GM18907 (cell line): Measurements from ENCODE around the gene KCNAB3.

Source experiments
- ATAC-seq: cut with Tn5 transposase; IDR thresholded peaks from one replicate; pipeline ENCODE4 v1.9.1; 2021; ENCODE audit warnings: mild to moderate bottlenecking, moderate library complexity; ENCODE audit not compliant: unreplicated experiment

Gene KCNAB3

GRCh38 chr17:7943291-7943690 is 13.6 kb upstream of the KCNAB3 start:
- no peak for ATAC-seq

DNA sequence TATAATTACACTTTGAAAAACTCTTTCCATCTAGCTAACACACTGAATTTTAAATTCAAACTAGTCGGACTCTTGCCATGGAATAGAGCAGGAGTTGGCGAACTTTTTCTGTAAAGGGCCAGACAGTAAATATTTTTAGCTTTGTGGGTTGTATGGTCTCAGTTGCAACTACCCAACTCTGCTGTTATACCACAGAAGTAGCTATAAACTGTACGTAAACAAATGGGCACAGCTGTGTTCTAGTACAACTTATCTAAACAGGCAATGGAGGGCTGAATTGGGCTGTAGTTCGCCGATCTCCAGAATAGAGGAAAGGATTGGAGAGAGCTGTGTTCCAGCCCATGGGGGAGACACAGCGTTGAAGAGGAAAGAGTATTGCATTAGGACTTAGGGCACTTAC is 11.1 kb upstream of the KCNAB3 start:
- no peak for ATAC-seq

- ATAC-seq = no peak
These were observed 10.4 kb upstream of the KCNAB3 start for GRCh38 chr17:7940034-7940433.

- ATAC-seq = no peak
These were observed 6.2 kb upstream of the KCNAB3 start for GRCh38 chr17:7935859-7936258.

GRCh38 chr17:7932949-7933348 is 3.3 kb upstream of the KCNAB3 start:
- no peak for ATAC-seq

DNA sequence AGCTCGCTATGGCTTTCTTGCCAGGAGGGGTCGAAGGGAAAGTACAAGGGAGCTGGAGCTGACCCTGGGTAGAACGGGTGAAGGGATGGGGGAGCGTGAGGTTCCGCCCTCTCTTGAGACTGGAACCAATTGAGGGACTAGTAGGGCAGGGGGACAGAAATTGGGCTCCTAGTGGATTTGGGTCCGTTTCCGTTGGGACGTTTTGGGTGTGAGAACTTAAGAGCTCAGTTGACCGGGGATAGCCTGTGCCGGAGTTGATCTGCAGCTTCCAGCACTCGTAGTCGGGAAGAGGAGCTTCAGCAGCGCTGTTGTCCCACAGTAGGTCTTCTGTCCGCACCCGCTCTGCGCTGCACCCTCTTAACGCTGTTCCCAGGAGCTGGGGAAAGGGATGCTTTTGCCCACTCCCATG is 2.8 kb upstream of the KCNAB3 start:
- ATAC-seq = peak; percentile 20

DNA sequence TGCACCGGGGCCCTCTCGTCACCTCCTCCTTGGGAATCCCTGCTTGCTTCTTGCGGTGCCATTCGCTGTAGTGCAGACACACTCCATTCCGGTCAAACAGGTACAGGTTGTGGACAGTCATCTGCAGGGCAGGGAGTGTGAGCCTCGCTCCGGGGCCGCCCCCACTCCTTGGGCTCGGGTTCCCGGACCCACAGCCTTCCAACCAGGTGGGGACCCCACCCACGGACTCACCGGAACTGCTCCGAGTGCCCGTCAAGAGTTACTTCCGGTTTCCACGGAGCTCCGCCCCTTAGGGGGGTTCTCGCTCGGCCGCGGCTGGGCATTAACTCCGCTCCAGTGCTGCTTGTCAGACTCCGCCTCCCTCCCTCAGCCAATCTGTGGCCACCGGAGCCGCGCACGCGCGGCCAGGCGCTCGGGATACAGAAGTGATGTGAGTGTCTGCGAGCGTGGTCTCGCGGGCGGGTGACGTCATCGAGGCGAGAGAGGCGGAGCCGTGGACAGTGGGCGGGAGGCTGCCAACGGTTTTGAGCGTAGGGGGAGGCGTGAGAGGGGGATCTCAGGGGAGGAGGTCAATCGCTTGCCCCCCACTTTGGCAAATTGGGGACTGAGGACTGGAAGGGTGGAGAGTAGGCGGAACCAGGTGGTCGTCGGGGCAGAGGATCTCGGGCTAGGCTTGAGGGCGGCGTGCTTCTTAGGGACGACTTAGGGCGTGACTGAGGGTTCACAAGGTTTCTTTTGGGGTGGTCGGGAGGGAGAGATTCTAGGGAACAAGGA is 2.2 kb upstream of the KCNAB3 start, which contains the start of the genes CNTROB and TRAPPC1:
TSS of gene CNTROB (plus strand) at position 498 of the 774 bp plus-strand sequence. CDS start 874 bp downstream, outside the sequence.
TSS of gene TRAPPC1 (minus strand) at position 238 of the 774 bp plus-strand sequence. CDS start at position 121, 117 bp downstream.
- peak; percentile 90 for ATAC-seq

- ATAC-seq = no peak
These were observed 1.4 kb upstream of the KCNAB3 start for GRCh38 chr17:7930841-7931631.

DNA sequence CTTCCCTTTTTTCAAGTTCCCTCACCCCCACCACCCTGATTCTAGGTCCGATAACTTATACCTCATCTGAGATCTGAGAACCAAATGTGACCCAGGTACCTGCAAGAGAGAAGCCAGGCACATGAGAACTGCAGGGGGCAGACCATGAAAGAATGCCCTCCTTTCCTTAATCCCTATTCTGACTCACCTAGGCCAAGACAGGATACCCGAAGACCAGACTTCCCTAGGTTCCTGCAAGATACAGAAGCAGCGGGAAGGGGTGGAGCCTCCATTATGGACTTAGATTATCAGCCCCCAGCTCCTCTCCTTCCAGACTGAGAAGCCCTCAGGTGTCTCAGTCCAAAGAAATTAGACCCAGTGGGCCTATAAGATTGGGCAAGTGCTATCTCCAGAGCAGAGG is 2.1 kb downstream of the KCNAB3 start:
- ATAC-seq = no peak

DNA sequence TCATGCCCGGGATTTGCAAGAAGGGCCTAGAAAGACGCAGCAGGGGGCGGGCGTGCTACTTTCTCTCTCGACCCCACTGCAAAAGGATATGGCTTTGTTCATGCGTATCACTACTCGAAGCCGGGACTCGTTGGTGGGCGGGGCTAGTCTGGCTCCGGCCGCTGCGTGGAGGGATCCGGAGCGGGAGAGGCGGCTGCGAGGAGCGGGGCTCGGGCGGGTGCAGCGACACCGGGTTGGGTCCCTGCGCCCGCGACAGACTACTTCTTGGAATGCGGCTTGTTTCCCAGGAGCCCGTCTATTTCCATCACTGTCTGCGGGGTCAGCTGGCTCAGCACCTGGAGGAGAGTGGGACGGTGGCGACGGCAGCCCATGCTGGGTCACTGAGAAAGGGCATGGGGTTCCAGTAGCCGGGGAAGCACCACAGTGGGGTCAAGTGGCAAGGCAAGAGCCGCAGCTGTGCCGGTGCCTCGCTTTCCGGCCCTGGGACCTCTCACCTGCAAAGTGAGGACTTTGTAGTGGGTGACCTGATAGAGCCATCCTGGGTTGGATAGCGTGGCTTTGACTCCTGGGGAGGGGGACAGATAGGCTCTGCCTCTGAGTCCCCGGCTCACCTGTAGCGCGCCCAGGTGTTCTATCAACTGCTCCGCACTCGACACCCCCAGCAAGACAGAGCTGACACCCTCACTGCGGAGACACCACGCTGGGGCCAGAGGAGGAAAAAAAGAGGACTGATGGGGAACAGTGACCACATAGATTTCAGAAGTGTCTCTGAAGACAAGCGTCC is 6.6 kb downstream of the KCNAB3 start:
- no peak for ATAC-seq

- no peak for ATAC-seq
These were observed 7.3 kb downstream of the KCNAB3 start for GRCh38 chr17:7922269-7922844.

- no peak for ATAC-seq
These were observed 12.8 kb downstream of the KCNAB3 start for GRCh38 chr17:7916808-7917207.

GRCh38 chr17:7916385-7916682 is 13.3 kb downstream of the KCNAB3 start:
- no peak for ATAC-seq

- peak; percentile 71 for ATAC-seq
These were observed 13.9 kb downstream of the KCNAB3 start, which contains the start of gene RNF227 for GRCh38 chr17:7915611-7916384. RNF227 (minus strand) TSS chr17:7916289; CDS start chr17:7916195, 94 bp downstream.

DNA sequence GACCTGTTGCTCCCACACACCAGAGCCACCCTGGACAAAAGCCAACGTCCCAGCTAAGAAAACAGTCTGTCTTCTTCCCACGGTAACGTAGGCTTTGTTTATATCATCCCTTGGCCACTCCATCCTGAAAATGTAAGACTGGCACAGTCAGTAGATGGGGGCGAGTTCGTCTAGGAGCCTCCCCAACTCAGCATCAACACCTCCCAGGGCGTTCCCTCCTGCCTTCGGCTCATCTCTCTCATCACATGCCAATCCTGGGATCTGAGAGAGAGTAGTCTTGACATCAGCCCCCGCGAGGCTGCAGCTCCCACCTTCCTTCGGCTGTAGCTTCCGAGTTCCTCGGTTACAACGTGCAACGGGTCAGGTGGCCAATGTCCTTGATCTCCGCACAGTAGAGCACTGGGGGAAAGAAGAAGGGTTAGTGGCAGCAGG is 14.5 kb downstream of the KCNAB3 start:
- peak; percentile 22 for ATAC-seq

- ATAC-seq = no peak
These were observed 16.6 kb downstream of the KCNAB3 start for GRCh38 chr17:7912927-7913524.

DNA sequence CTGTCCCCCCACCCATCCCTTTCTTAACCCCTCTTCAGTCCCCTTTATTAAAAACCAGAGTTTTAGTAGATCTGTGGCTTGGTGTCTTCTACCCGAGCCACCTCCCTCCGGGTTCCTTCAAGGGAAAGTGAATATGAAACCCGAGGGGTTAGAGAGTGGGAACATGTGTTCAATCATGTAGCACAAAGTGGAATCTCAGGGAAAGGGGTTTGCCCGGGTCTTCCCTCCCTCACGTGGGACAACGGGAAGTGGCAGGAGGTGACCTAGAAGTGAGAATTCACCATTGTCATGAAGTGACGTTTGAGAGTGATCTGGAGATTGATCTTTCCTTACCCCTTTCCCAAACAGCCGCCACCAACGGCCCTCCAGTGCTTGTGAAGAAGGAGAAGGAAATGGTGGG is 18.5 kb downstream of the KCNAB3 start:
- ATAC-seq = no peak

DNA sequence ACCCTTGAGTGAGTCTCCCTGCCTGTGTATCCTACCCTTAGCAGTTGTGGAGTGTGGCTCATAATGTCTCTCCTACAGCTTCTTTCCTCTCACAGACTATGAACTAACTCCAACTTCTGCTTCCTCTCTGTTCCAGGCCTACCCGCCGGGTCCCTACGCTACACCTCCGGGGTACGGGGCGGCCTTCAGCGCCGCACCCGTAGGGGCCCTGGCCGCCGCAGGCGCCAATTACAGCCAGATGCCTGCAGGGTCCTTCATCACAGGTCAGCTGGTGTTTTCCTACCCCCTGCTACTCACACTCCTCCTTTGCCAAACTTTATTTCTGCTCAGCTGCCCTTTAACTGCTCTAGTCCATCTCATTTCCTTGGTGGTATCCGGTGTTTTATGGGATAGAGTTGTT is 18.9 kb downstream of the KCNAB3 start:
- ATAC-seq = no peak

DNA sequence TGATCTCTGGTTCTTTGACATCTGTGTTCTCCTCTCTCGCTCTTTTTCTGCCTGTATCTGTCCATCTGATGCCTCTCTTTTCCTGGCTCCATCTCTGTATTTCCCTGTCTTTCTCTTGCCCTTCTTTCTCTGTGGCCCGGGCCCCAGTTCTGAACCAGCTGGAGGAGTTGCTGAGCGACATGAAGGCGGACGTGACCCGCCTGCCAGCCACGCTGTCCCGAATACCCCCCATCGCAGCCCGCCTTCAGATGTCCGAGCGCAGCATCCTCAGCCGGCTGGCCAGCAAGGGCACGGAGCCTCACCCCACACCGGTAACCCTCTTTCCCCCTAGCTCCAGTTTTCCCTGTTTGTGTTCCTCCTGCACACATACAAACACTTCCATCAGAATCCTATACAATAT is 19.4 kb downstream of the KCNAB3 start:
- ATAC-seq = no peak

DNA sequence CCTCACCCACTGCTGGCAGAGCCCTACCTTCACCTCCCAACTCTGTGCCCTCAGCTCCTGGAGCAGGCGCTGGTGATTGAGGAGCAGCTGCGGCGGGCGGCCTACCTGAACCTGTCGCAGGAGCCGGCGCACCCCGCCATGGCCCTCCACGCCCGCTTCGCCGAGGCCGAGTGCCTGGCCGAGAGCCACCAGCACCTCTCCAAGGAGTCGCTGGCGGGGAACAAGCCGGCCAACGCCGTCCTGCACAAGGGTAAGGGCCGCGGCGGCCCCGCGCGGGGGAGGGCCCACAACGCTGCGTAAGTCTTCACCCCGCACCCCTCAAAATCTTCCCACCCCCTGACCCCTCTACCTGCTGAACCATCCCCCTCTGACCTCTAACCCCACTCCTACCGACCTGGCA is 20.6 kb downstream of the KCNAB3 start:
- no peak for ATAC-seq
